ENCODE data around the gene RTN4RL1. TPM values are rescaled to one million over a fixed set of nuclear protein-coding genes. Genes with fewer than 3 reads are reported as not detected.

Gene RTN4RL1
- total and polyA plus RNA-seq, 7 experiments from 2014 or later: 0.19 to 1.5 (median 0.49) TPM; not detected in 2

GRCh38 chr17:1916963-1917715 is 108.0 kb downstream of the RTN4RL1 start:
- CTCF ChIA-PET: no interaction called here
- H3K4me1 Mint-ChIP-seq: no peaks in the 10 kb centered on the region
- POLR2A ChIA-PET: no interaction called here

GRCh38 chr17:1916316-1916715 is 108.8 kb downstream of the RTN4RL1 start:
- Histone ChIP-seq H3K27ac (ENCODE audit: low read depth, low read length) (no peak overlapping the region), H3K4me1 (ENCODE audit: control insufficient read depth in 2 of 2, insufficient read depth in 2 of 2, low read length in 2 of 2) (no peaks in the 10 kb centered on the region), H3K27me3 (ENCODE audit: control insufficient read depth in 2 of 2, insufficient read depth in 2 of 2, low read length in 2 of 2) (no peaks in the 10 kb centered on the region), H3K36me3 (ENCODE audit: control insufficient read depth in 2 of 3, insufficient read depth in 3 of 3, low read length in 3 of 3) (no peaks in the 10 kb centered on the region), H3K9me3 (ENCODE audit: control insufficient read depth in 2 of 3, low read length in 3 of 3) (no peaks in the 10 kb centered on the region), H3K4me3 (ENCODE audit: low read length) (no peak overlapping the region)
- POLR2A ChIA-PET: no interaction called here
- no peak for DNase-seq
- H3K4me3 Mint-ChIP-seq: no peak overlapping the region
- H3K36me3 Mint-ChIP-seq: no peaks in the 10 kb centered on the region
- peaks cover 8 to 26% (median 12%) of the 10 kb centered on the region in 5 donors for H3K27me3 Mint-ChIP-seq
- no peak for ATAC-seq
- peaks cover 0 to 1% (median 0%) of the 10 kb centered on the region in 11 donors for H3K9me3 Mint-ChIP-seq
- intact Hi-C loops (cut with micrococcal nuclease): no loop called here
- CTCF ChIA-PET: no interaction called here
- no peaks in the 10 kb centered on the region for H3K4me1 Mint-ChIP-seq
- no peak overlapping the region for H3K27ac Mint-ChIP-seq

More at GRCh38 chr17:1916963-1917715, 108.0 kb downstream of the RTN4RL1 start:
- no peaks in the 10 kb centered on the region for H3K36me3 Mint-ChIP-seq
- ATAC-seq: no peak
- no peaks in the 10 kb centered on the region for H3K4me1 ChIP-seq (ENCODE audit: control insufficient read depth in 2 of 2, insufficient read depth in 2 of 2, low read length in 2 of 2)
- H3K4me3 Mint-ChIP-seq: no peak overlapping the region
- H3K36me3 ChIP-seq (ENCODE audit: control insufficient read depth in 2 of 3, insufficient read depth in 3 of 3, low read length in 3 of 3): no peaks in the 10 kb centered on the region
- H3K27ac ChIP-seq (ENCODE audit: low read depth, low read length): no peak overlapping the region
- no peak for DNase-seq
- intact Hi-C loops (cut with micrococcal nuclease): no loop called here
- no peak overlapping the region for H3K4me3 ChIP-seq (ENCODE audit: low read length)
- H3K27ac Mint-ChIP-seq: no peak overlapping the region
- H3K27me3 Mint-ChIP-seq: peaks cover under 1 to 20% (median 4%) of the 10 kb centered on the region in 5 donors
- no peaks in the 10 kb centered on the region for H3K27me3 ChIP-seq (ENCODE audit: control insufficient read depth in 2 of 2, insufficient read depth in 2 of 2, low read length in 2 of 2)
- H3K9me3 ChIP-seq (ENCODE audit: control insufficient read depth in 2 of 3, low read length in 3 of 3): no peaks in the 10 kb centered on the region
- H3K9me3 Mint-ChIP-seq: peaks cover 0 to 1% (median 0%) of the 10 kb centered on the region in 11 donors

GRCh38 chr17:1915889-1916288 is 109.2 kb downstream of the RTN4RL1 start:
- intact Hi-C loops (cut with micrococcal nuclease): no loop called here
- H3K27ac ChIP-seq (ENCODE audit: low read depth, low read length): no peak overlapping the region
- no peaks in the 10 kb centered on the region for H3K4me1 ChIP-seq (ENCODE audit: control insufficient read depth in 2 of 2, insufficient read depth in 2 of 2, low read length in 2 of 2)
- no peak overlapping the region for H3K4me3 ChIP-seq (ENCODE audit: low read length)
- Mint-ChIP-seq H3K27me3 (peaks cover 8 to 26% (median 12%) of the 10 kb centered on the region in 5 donors), H3K4me3 (no peak overlapping the region), H3K9me3 (peaks cover 0 to 1% (median 0%) of the 10 kb centered on the region in 11 donors), H3K36me3 (no peaks in the 10 kb centered on the region), H3K27ac (no peak overlapping the region), H3K4me1 (no peaks in the 10 kb centered on the region)
- ChIA-PET POLR2A (no interaction called here), CTCF (no interaction called here)
- DNase-seq (no peak), ATAC-seq (no peak)
- no peaks in the 10 kb centered on the region for H3K9me3 ChIP-seq (ENCODE audit: control insufficient read depth in 2 of 3, low read length in 3 of 3)
- H3K27me3 ChIP-seq (ENCODE audit: control insufficient read depth in 2 of 2, insufficient read depth in 2 of 2, low read length in 2 of 2): no peaks in the 10 kb centered on the region
- no peaks in the 10 kb centered on the region for H3K36me3 ChIP-seq (ENCODE audit: control insufficient read depth in 2 of 3, insufficient read depth in 3 of 3, low read length in 3 of 3)

GRCh38 chr17:1914661-1915083 is 110.5 kb downstream of the RTN4RL1 start:
- DNase-seq (no peak), ATAC-seq (no peak)
- Histone ChIP-seq H3K9me3 (ENCODE audit: control insufficient read depth in 2 of 3, low read length in 3 of 3) (no peaks in the 10 kb centered on the region), H3K27me3 (ENCODE audit: control insufficient read depth in 2 of 2, insufficient read depth in 2 of 2, low read length in 2 of 2) (no peaks in the 10 kb centered on the region), H3K27ac (ENCODE audit: low read depth, low read length) (no peak overlapping the region), H3K4me3 (ENCODE audit: low read length) (no peak overlapping the region), H3K4me1 (ENCODE audit: control insufficient read depth in 2 of 2, insufficient read depth in 2 of 2, low read length in 2 of 2) (no peaks in the 10 kb centered on the region), H3K36me3 (ENCODE audit: control insufficient read depth in 2 of 3, insufficient read depth in 3 of 3, low read length in 3 of 3) (no peaks in the 10 kb centered on the region)
- H3K4me1 Mint-ChIP-seq: no peaks in the 10 kb centered on the region
- H3K36me3 Mint-ChIP-seq: no peaks in the 10 kb centered on the region
- ChIA-PET CTCF (no interaction called here), POLR2A (no interaction called here)
- intact Hi-C loops (cut with micrococcal nuclease): no loop called here
- H3K9me3 Mint-ChIP-seq: peaks cover 0 to 1% (median 0%) of the 10 kb centered on the region in 11 donors
- H3K27ac Mint-ChIP-seq: no peak overlapping the region
- peaks cover 12 to 33% (median 15%) of the 10 kb centered on the region in 5 donors for H3K27me3 Mint-ChIP-seq
- H3K4me3 Mint-ChIP-seq: no peak overlapping the region

- Mint-ChIP-seq H3K27me3 (peaks cover 21 to 42% (median 25%) of the 10 kb centered on the region in 5 donors), H3K36me3 (no peaks in the 10 kb centered on the region), H3K9me3 (peaks cover 0 to 1% (median 0%) of the 10 kb centered on the region in 11 donors), H3K4me1 (peaks cover 0 to 6% (median 4%) of the 10 kb centered on the region in 7 donors), H3K4me3 (no peak overlapping the region), H3K27ac (no peak overlapping the region)
- CTCF ChIA-PET: no interaction called here
- Histone ChIP-seq H3K4me1 (ENCODE audit: control insufficient read depth in 2 of 2, insufficient read depth in 2 of 2, low read length in 2 of 2) (no peaks in the 10 kb centered on the region), H3K36me3 (ENCODE audit: control insufficient read depth in 2 of 3, insufficient read depth in 3 of 3, low read length in 3 of 3) (no peaks in the 10 kb centered on the region), H3K27me3 (ENCODE audit: control insufficient read depth in 2 of 2, insufficient read depth in 2 of 2, low read length in 2 of 2) (peaks cover 0 to 5% of the 10 kb centered on the region in 2 donors), H3K4me3 (ENCODE audit: low read length) (no peak overlapping the region), H3K27ac (ENCODE audit: low read depth, low read length) (no peak overlapping the region), H3K9me3 (ENCODE audit: control insufficient read depth in 2 of 3, low read length in 3 of 3) (no peaks in the 10 kb centered on the region)
- POLR2A ChIA-PET: no interaction called here
- intact Hi-C loops (cut with micrococcal nuclease): no loop called here
- ATAC-seq: no peak
- DNase-seq: no peak
These were observed 111.4 kb downstream of the RTN4RL1 start for GRCh38 chr17:1913702-1914101.

- Mint-ChIP-seq H3K4me1 (peaks cover 0 to 11% (median 5%) of the 10 kb centered on the region in 7 donors), H3K36me3 (no peaks in the 10 kb centered on the region), H3K9me3 (peaks cover 0 to 1% (median 0%) of the 10 kb centered on the region in 11 donors), H3K4me3 (no peak overlapping the region), H3K27me3 (peaks cover 29 to 52% (median 34%) of the 10 kb centered on the region in 5 donors), H3K27ac (no peak overlapping the region)
- ATAC-seq (no peak), DNase-seq (no peak)
- Histone ChIP-seq H3K27me3 (ENCODE audit: control insufficient read depth in 2 of 2, insufficient read depth in 2 of 2, low read length in 2 of 2) (peaks cover 0 to 7% of the 10 kb centered on the region in 2 donors), H3K9me3 (ENCODE audit: control insufficient read depth in 2 of 3, low read length in 3 of 3) (no peaks in the 10 kb centered on the region), H3K4me1 (ENCODE audit: control insufficient read depth in 2 of 2, insufficient read depth in 2 of 2, low read length in 2 of 2) (no peaks in the 10 kb centered on the region), H3K36me3 (ENCODE audit: control insufficient read depth in 2 of 3, insufficient read depth in 3 of 3, low read length in 3 of 3) (no peaks in the 10 kb centered on the region), H3K27ac (ENCODE audit: low read depth, low read length) (no peak overlapping the region), H3K4me3 (ENCODE audit: low read length) (no peak overlapping the region)
- ChIA-PET POLR2A (no interaction called here), CTCF (no interaction called here)
- intact Hi-C loops (cut with micrococcal nuclease): no loop called here
These were observed 113.0 kb downstream of the RTN4RL1 start for GRCh38 chr17:1912146-1912545.

- intact Hi-C loops (cut with micrococcal nuclease): loop anchor here (2.0 to 5.0 kb wide), 4 partner anchors 121 to 332 kb away; partner anchors contain the start of genes DPH1 (in 1 of the 2), HIC1 (in 1 of the 2) and OVCA2 (in 1 of the 2)
- H3K27ac ChIP-seq (ENCODE audit: low read depth, low read length): no peak overlapping the region
- peaks cover 0 to 14% of the 10 kb centered on the region in 2 donors for H3K27me3 ChIP-seq (ENCODE audit: control insufficient read depth in 2 of 2, insufficient read depth in 2 of 2, low read length in 2 of 2)
- Mint-ChIP-seq H3K36me3 (peaks cover 0 to 3% (median 0%) of the 10 kb centered on the region in 5 donors), H3K4me1 (peaks cover 2 to 16% (median 12%) of the 10 kb centered on the region in 7 donors), H3K27me3 (peaks cover 44 to 69% (median 53%) of the 10 kb centered on the region in 5 donors), H3K9me3 (peaks cover 0 to 1% (median 0%) of the 10 kb centered on the region in 11 donors), H3K27ac (no peak overlapping the region), H3K4me3 (no peak overlapping the region)
- DNase-seq: no peak
- no peaks in the 10 kb centered on the region for H3K9me3 ChIP-seq (ENCODE audit: control insufficient read depth in 2 of 3, low read length in 3 of 3)
- no peak overlapping the region for H3K4me3 ChIP-seq (ENCODE audit: low read length)
- no peaks in the 10 kb centered on the region for H3K36me3 ChIP-seq (ENCODE audit: control insufficient read depth in 2 of 3, insufficient read depth in 3 of 3, low read length in 3 of 3)
- ATAC-seq: no peak
- H3K4me1 ChIP-seq (ENCODE audit: control insufficient read depth in 2 of 2, insufficient read depth in 2 of 2, low read length in 2 of 2): no peaks in the 10 kb centered on the region
- POLR2A ChIA-PET: interaction anchor here (0.5 kb wide), 1 partner anchor 117 kb away, joined by 3 read pairs; no protein-coding TSS in a partner anchor
- CTCF ChIA-PET: no interaction called here
These were observed 115.1 kb downstream of the RTN4RL1 start for GRCh38 chr17:1909985-1910384.

Measured in naive thymus-derived CD4-positive, alpha-beta T cell (primary cell).